Umbilical cord (tissue), 2 donors: ENCODE measurements around the gene TEX13A. TPM values are rescaled to one million over a fixed set of nuclear protein-coding genes. Genes with fewer than 3 reads are reported as not detected.

Experiments used
- DNase-seq: peaks from one replicate; pipeline ENCODE4 v3.0.0-alpha.2; 2015; ENCODE audit warnings: low spot score
- total RNA-seq: library from RNA; depleted of rRNA; stranded (reverse); fragments of >200 nt; gene quantifications from one replicate; pipeline ENCODE4 v1.2.3, GENCODE V29; 2014; ENCODE audit warnings: low replicate concordance; ENCODE audit not compliant: insufficient read depth

Gene TEX13A
- total RNA-seq, 1 donor from 2014 or later = not detected

DNA sequence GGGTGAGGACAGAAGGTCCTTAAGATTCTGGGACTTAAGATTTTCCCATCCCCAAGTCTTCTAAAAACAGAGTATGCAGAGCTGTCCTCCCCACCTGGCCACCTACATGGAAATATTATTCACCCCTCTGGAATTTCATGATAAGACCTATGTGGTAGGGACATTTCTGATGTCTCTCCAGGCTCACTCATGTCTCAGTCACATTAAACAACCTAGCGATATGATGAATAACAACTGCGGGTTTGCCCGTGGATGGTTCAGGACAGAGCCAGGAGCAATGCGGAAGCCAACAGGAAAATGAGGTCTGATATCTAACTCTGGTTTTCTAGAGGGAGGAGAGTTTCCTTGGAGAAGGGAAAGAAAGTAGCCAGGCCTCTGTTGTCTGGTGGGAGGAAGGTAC lies 47.4 kb downstream of the TEX13A start:
- no peak for DNase-seq
